Stimulated activated naive CD8-positive, alpha-beta T cell treated with anti-CD3 and anti-CD28 coated beads, Interleukin-15, Interleukin-2, amounts not matched to agents 100 ng/mL and 50 ng/mL, for 24 hours (primary cell): ENCODE results near the gene RSBN1L.
"Not testable (repeated sequence)": the region's sequence is repeated elsewhere in the genome, so short reads cannot be mapped to it uniquely, and the experiment has no call there.

Experiments
- H3K27ac Mint-ChIP-seq: one replicate; pipeline ENCODE4 v1.8.0; 2021; ENCODE audit warnings: mild to moderate bottlenecking, mixed read lengths
- H3K27me3 Mint-ChIP-seq: one replicate; pipeline ENCODE4 v1.8.0; 2021; ENCODE audit warnings: mixed read lengths
- H3K36me3 Mint-ChIP-seq: one replicate; pipeline ENCODE4 v1.8.0; 2021; ENCODE audit warnings: low read depth, mixed read lengths
- H3K4me1 Mint-ChIP-seq: one replicate; pipeline ENCODE4 v1.8.0; 2021; ENCODE audit warnings: low read depth, mixed read lengths
- H3K4me3 Mint-ChIP-seq: one replicate; pipeline ENCODE4 v1.8.0; 2021; ENCODE audit warnings: mild to moderate bottlenecking, mixed read lengths
- H3K9me3 Mint-ChIP-seq: one replicate; pipeline ENCODE4 v1.8.0; 2021; ENCODE audit warnings: mixed read lengths

Gene RSBN1L

GRCh38 chr7:77699056-77699455 is 2.8 kb downstream of the RSBN1L start:
- Mint-ChIP-seq H3K4me1 (peaks cover 64% of the 10 kb centered on the region), H3K9me3 (no peaks in the 10 kb centered on the region), H3K27me3 (no peaks in the 10 kb centered on the region), H3K27ac (no peak overlapping the region), H3K36me3 (peaks cover 17% of the 10 kb centered on the region), H3K4me3 (peak overlapping the region; percentile 98)

- Mint-ChIP-seq H3K27ac (peak overlapping the region; percentile 24), H3K9me3 (no peaks in the 10 kb centered on the region), H3K36me3 (peaks cover 23% of the 10 kb centered on the region), H3K4me1 (peaks cover 54% of the 10 kb centered on the region), H3K4me3 (peak overlapping the region; percentile 0), H3K27me3 (no peaks in the 10 kb centered on the region)
Measured at GRCh38 chr7:77702513-77702912, 6.3 kb downstream of the RSBN1L start.

- no peaks in the 10 kb centered on the region for H3K9me3 Mint-ChIP-seq
- H3K4me3 Mint-ChIP-seq, result no peak overlapping the region
- peaks cover 25% of the 10 kb centered on the region for H3K36me3 Mint-ChIP-seq
- no peak overlapping the region for H3K27ac Mint-ChIP-seq
- H3K4me1 Mint-ChIP-seq, result peaks cover 53% of the 10 kb centered on the region
- H3K27me3 Mint-ChIP-seq, result no peaks in the 10 kb centered on the region
Measured at GRCh38 chr7:77702968-77703472, 6.8 kb downstream of the RSBN1L start.

GRCh38 chr7:77703669-77704068 is 7.4 kb downstream of the RSBN1L start:
- H3K4me1 Mint-ChIP-seq, result peaks cover 53% of the 10 kb centered on the region
- not testable (repeated sequence) for H3K27me3 Mint-ChIP-seq, H3K27ac Mint-ChIP-seq, H3K4me3 Mint-ChIP-seq, H3K9me3 Mint-ChIP-seq
- H3K36me3 Mint-ChIP-seq, result peaks cover 30% of the 10 kb centered on the region

- H3K4me1 Mint-ChIP-seq, result peaks cover 40% of the 10 kb centered on the region
- no peaks in the 10 kb centered on the region for H3K9me3 Mint-ChIP-seq
- no peaks in the 10 kb centered on the region for H3K27me3 Mint-ChIP-seq
- peaks cover 38% of the 10 kb centered on the region for H3K36me3 Mint-ChIP-seq
- H3K4me3 Mint-ChIP-seq, result no peak overlapping the region
- no peak overlapping the region for H3K27ac Mint-ChIP-seq
Measured at GRCh38 chr7:77707504-77707992, 11.3 kb downstream of the RSBN1L start.

- Mint-ChIP-seq H3K4me1 (peaks cover 46% of the 10 kb centered on the region), H3K27me3 (no peaks in the 10 kb centered on the region), H3K4me3 (no peak overlapping the region), H3K9me3 (no peaks in the 10 kb centered on the region), H3K36me3 (peaks cover 36% of the 10 kb centered on the region), H3K27ac (peak overlapping the region; percentile 40)
Measured at GRCh38 chr7:77710067-77710466, 13.8 kb downstream of the RSBN1L start.

GRCh38 chr7:77710861-77711260 is 14.6 kb downstream of the RSBN1L start:
- Mint-ChIP-seq H3K4me3 (no peak overlapping the region), H3K27ac (no peak overlapping the region), H3K36me3 (peaks cover 40% of the 10 kb centered on the region), H3K4me1 (peaks cover 54% of the 10 kb centered on the region), H3K9me3 (no peaks in the 10 kb centered on the region), H3K27me3 (no peaks in the 10 kb centered on the region)

GRCh38 chr7:77714195-77714594 is 17.9 kb downstream of the RSBN1L start:
- Mint-ChIP-seq H3K36me3 (peaks cover 41% of the 10 kb centered on the region), H3K4me1 (peaks cover 67% of the 10 kb centered on the region), H3K27me3 (no peaks in the 10 kb centered on the region), H3K9me3 (no peaks in the 10 kb centered on the region), H3K27ac (no peak overlapping the region), H3K4me3 (no peak overlapping the region)

GRCh38 chr7:77714931-77715330 is 18.7 kb downstream of the RSBN1L start:
- H3K27me3 Mint-ChIP-seq, H3K9me3 Mint-ChIP-seq, H3K27ac Mint-ChIP-seq, H3K4me3 Mint-ChIP-seq: not testable (repeated sequence)
- peaks cover 36% of the 10 kb centered on the region for H3K36me3 Mint-ChIP-seq
- H3K4me1 Mint-ChIP-seq, result peaks cover 61% of the 10 kb centered on the region

GRCh38 chr7:77716804-77717203 is 20.5 kb downstream of the RSBN1L start:
- Mint-ChIP-seq H3K4me3 (no peak overlapping the region), H3K4me1 (peaks cover 52% of the 10 kb centered on the region), H3K36me3 (peaks cover 23% of the 10 kb centered on the region), H3K27me3 (no peaks in the 10 kb centered on the region), H3K9me3 (no peaks in the 10 kb centered on the region), H3K27ac (no peak overlapping the region)

GRCh38 chr7:77717566-77717965 is 21.3 kb downstream of the RSBN1L start:
- not testable (repeated sequence) for H3K4me3 Mint-ChIP-seq, H3K27me3 Mint-ChIP-seq, H3K9me3 Mint-ChIP-seq, H3K27ac Mint-ChIP-seq
- H3K4me1 Mint-ChIP-seq, result peaks cover 51% of the 10 kb centered on the region
- H3K36me3 Mint-ChIP-seq, result peaks cover 23% of the 10 kb centered on the region

- Mint-ChIP-seq H3K4me1 (peaks cover 53% of the 10 kb centered on the region), H3K27ac (no peak overlapping the region), H3K9me3 (no peaks in the 10 kb centered on the region), H3K27me3 (no peaks in the 10 kb centered on the region), H3K36me3 (peaks cover 14% of the 10 kb centered on the region), H3K4me3 (peak overlapping the region; percentile 5)
Measured at GRCh38 chr7:77727527-77727926, 31.3 kb downstream of the RSBN1L start.

GRCh38 chr7:77727936-77728701 is 31.9 kb downstream of the RSBN1L start:
- Mint-ChIP-seq H3K4me3 (peak overlapping the region; percentile 5), H3K27ac (no peak overlapping the region), H3K27me3 (no peaks in the 10 kb centered on the region), H3K4me1 (peaks cover 56% of the 10 kb centered on the region), H3K36me3 (peaks cover 14% of the 10 kb centered on the region), H3K9me3 (no peaks in the 10 kb centered on the region)

- Mint-ChIP-seq H3K36me3 (peaks cover 14% of the 10 kb centered on the region), H3K27me3 (no peaks in the 10 kb centered on the region), H3K27ac (no peak overlapping the region), H3K4me3 (no peak overlapping the region), H3K9me3 (no peaks in the 10 kb centered on the region), H3K4me1 (peaks cover 59% of the 10 kb centered on the region)
Measured at GRCh38 chr7:77729574-77730348, 33.5 kb downstream of the RSBN1L start.

GRCh38 chr7:77731716-77732115 is 35.5 kb downstream of the RSBN1L start:
- Mint-ChIP-seq H3K9me3 (no peaks in the 10 kb centered on the region), H3K27ac (no peak overlapping the region), H3K4me3 (no peak overlapping the region), H3K27me3 (no peaks in the 10 kb centered on the region), H3K36me3 (peaks cover 19% of the 10 kb centered on the region), H3K4me1 (peaks cover 60% of the 10 kb centered on the region)
